Natural killer cell (primary cell): ENCODE data around the gene POP4. TPM values are rescaled to one million over a fixed set of nuclear protein-coding genes. Genes with fewer than 3 reads are reported as not detected.

Experiments
- ATAC-seq, 3 donors: fragments of 150-1000 bp in 2 of 3; fragments of 200-7000 bp in 1 of 3; cut with Tn5 transposase; 1 replicate in 1 of 3; 2 replicates in 2 of 3; pipeline ENCODE4 v1.10.0; 2021; ENCODE audit warnings: mild to moderate bottlenecking in 2 of 3, moderate library complexity in 2 of 3
- DNase-seq, 2 donors: peaks; one replicate each; pipeline versions ENCODE4 v3.0.0 to v3.0.0-alpha.2; 2013 to 2021; ENCODE audit warnings: mixed read lengths in 1 of 2
- H3K27ac ChIP-seq: one replicate; pipeline ENCODE4 v1.5.1; 2013; ENCODE audit warnings: mild to moderate bottlenecking, low read length
- H3K27me3 ChIP-seq: one replicate; pipeline ENCODE4 v1.6.1; 2013; ENCODE audit warnings: low read length; ENCODE audit not compliant: control insufficient read depth, insufficient read depth
- H3K36me3 ChIP-seq: one replicate; pipeline ENCODE4 v1.6.1; 2013; ENCODE audit warnings: low read length; ENCODE audit not compliant: control insufficient read depth, insufficient read depth
- H3K4me1 ChIP-seq: one replicate; pipeline ENCODE4 v1.6.1; 2013; ENCODE audit warnings: low read length; ENCODE audit not compliant: control insufficient read depth, insufficient read depth
- H3K4me3 ChIP-seq: one replicate; pipeline ENCODE4 v1.5.1; 2013; ENCODE audit warnings: low read length
- H3K9me3 ChIP-seq: one replicate; pipeline ENCODE4 v1.6.1; 2013; ENCODE audit warnings: low read length; ENCODE audit not compliant: control insufficient read depth, insufficient read depth
- H3K27ac Mint-ChIP-seq, 2 donors: one replicate each; pipeline ENCODE4 v1.8.0; 2022; ENCODE audit warnings: mild to moderate bottlenecking in 2 of 2, mixed read lengths in 2 of 2, moderate library complexity in 1 of 2
- H3K27me3 Mint-ChIP-seq, 2 donors: one replicate each; pipeline ENCODE4 v1.8.0; 2022; ENCODE audit warnings: low read depth in 2 of 2, mixed read lengths in 2 of 2
- H3K36me3 Mint-ChIP-seq: one replicate; pipeline ENCODE4 v1.8.0; 2022; ENCODE audit warnings: mixed read lengths
- H3K4me1 Mint-ChIP-seq, 2 donors: one replicate each; pipeline ENCODE4 v1.8.0; 2022; ENCODE audit warnings: mixed read lengths in 2 of 2
- H3K4me3 Mint-ChIP-seq: one replicate; pipeline ENCODE4 v1.8.0; 2022; ENCODE audit warnings: mild to moderate bottlenecking, moderate library complexity, mixed read lengths
- H3K9me3 Mint-ChIP-seq, 2 donors: one replicate each; pipeline ENCODE4 v1.8.0; 2022; ENCODE audit warnings: mixed read lengths in 2 of 2
- WGBS: methylation state at CpG from one replicate; pipeline ENCODE4 v1.1.7; 2013; ENCODE audit warnings: missing lambda C conversion rate; ENCODE audit not compliant: insufficient coverage; 5-methylcytosine and 5-hydroxymethylcytosine counted together
- intact Hi-C: fragments of 100-400 bp; cut with micrococcal nuclease; formaldehyde crosslinking; loops from one replicate; pipeline ENCODE4 v1.14.2; 2022
- total RNA-seq, 4 donors: library from RNA; stranded (reverse); fragments of 120-200 nt in 1 of 4; gene quantifications; one replicate each; pipeline versions ENCODE4 v1.2.3 to v1.2.4, GENCODE V29; 2013 to 2022
- TF ChIP-seq, protein P1 (sequence below): fragments of 200-600 bp; IDR thresholded peaks from one replicate; pipeline ENCODE4 v1.8.0; 2022; ENCODE audit warnings: antibody characterized with exemption

Gene POP4
- total RNA-seq, 3 donors from 2014 or later (not counting 1 experiment from before 2014, with no cell fraction given) = 46.4 to 60.1 (median 46.4) TPM

GRCh38 chr19:29616541-29616940 lies 10.5 kb downstream of the POP4 start:
- Histone ChIP-seq H3K9me3 (no peaks in the 10 kb centered on the region), H3K4me1 (peaks cover 15% of the 10 kb centered on the region), H3K27ac (no peak overlapping the region), H3K36me3 (peaks cover 47% of the 10 kb centered on the region), H3K4me3 (no peak overlapping the region), H3K27me3 (no peaks in the 10 kb centered on the region)
- Mint-ChIP-seq H3K4me3 (no peak overlapping the region), H3K27me3 (no peaks in the 10 kb centered on the region), H3K9me3 (no peaks in the 10 kb centered on the region), H3K27ac (no peak overlapping the region), H3K36me3 (peaks cover 18% of the 10 kb centered on the region), H3K4me1 (peaks cover 19 to 35% of the 10 kb centered on the region in 2 donors)
- TF ChIP-seq, protein P1, sequence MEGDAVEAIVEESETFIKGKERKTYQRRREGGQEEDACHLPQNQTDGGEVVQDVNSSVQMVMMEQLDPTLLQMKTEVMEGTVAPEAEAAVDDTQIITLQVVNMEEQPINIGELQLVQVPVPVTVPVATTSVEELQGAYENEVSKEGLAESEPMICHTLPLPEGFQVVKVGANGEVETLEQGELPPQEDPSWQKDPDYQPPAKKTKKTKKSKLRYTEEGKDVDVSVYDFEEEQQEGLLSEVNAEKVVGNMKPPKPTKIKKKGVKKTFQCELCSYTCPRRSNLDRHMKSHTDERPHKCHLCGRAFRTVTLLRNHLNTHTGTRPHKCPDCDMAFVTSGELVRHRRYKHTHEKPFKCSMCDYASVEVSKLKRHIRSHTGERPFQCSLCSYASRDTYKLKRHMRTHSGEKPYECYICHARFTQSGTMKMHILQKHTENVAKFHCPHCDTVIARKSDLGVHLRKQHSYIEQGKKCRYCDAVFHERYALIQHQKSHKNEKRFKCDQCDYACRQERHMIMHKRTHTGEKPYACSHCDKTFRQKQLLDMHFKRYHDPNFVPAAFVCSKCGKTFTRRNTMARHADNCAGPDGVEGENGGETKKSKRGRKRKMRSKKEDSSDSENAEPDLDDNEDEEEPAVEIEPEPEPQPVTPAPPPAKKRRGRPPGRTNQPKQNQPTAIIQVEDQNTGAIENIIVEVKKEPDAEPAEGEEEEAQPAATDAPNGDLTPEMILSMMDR = no peak
- whole genome bisulfite sequencing = 92% methylated on average over 14 of the region's 16 CpGs
- intact Hi-C loops = loop anchor here (10.0 kb wide), 1 partner anchor 258 kb away; no protein-coding TSS in a partner anchor
- DNase-seq = no peak
- no peak for ATAC-seq

- Histone ChIP-seq H3K27ac (no peak overlapping the region), H3K4me3 (no peak overlapping the region), H3K36me3 (peaks cover 36% of the 10 kb centered on the region), H3K4me1 (peaks cover 26% of the 10 kb centered on the region), H3K9me3 (no peaks in the 10 kb centered on the region), H3K27me3 (no peaks in the 10 kb centered on the region)
- Mint-ChIP-seq H3K27me3 (no peaks in the 10 kb centered on the region), H3K9me3 (no peaks in the 10 kb centered on the region), H3K36me3 (peaks cover 11% of the 10 kb centered on the region), H3K4me1 (peaks cover 30 to 43% of the 10 kb centered on the region in 2 donors), H3K4me3 (no peak overlapping the region), H3K27ac (no peak overlapping the region)
- ATAC-seq = no peak
- intact Hi-C loops = loop anchor here (10.0 kb wide), 1 partner anchor 257 kb away; no protein-coding TSS in a partner anchor
- DNase-seq = no peak
- WGBS = 93% methylated on average over 16 of the region's 16 CpGs
- TF ChIP-seq, protein P1 = no peak
Observed at GRCh38 chr19:29617366-29618266, 11.5 kb downstream of the POP4 start.

GRCh38 chr19:29618434-29618833 lies 12.4 kb downstream of the POP4 start:
- Histone ChIP-seq H3K4me3 (no peak overlapping the region), H3K27me3 (no peaks in the 10 kb centered on the region), H3K36me3 (peaks cover 28% of the 10 kb centered on the region), H3K27ac (no peak overlapping the region), H3K9me3 (no peaks in the 10 kb centered on the region), H3K4me1 (peaks cover 34% of the 10 kb centered on the region)
- H3K4me3 Mint-ChIP-seq = no peak overlapping the region
- H3K36me3 Mint-ChIP-seq = peaks cover 11% of the 10 kb centered on the region
- TF ChIP-seq, protein P1 = no peak
- no peaks in the 10 kb centered on the region for H3K27me3 Mint-ChIP-seq
- WGBS = 77% methylated on average over 7 of the region's 7 CpGs
- no peaks in the 10 kb centered on the region for H3K9me3 Mint-ChIP-seq
- DNase-seq (no peak), ATAC-seq (no peak)
- no peak overlapping the region for H3K27ac Mint-ChIP-seq
- peaks cover 34 to 46% of the 10 kb centered on the region in 2 donors for H3K4me1 Mint-ChIP-seq
- intact Hi-C loops = loop anchor here (10.0 kb wide), 1 partner anchor 256 kb away; no protein-coding TSS in a partner anchor
